SK-N-MC (cell line): ENCODE data around the gene WDR11.

Experiments used
- EZH2 ChIP-seq: fragments of 200-600 bp; sonication (generic); IDR thresholded peaks from one replicate; pipeline ENCODE4 v1.6.1; 2017; ENCODE audit warnings: antibody characterized with exemption
- FOXP2 ChIP-seq: optimal IDR thresholded peaks from 2 replicates; pipeline ENCODE3; 2011; ENCODE audit warnings: mild to moderate bottlenecking, moderate library complexity; ENCODE audit not compliant: insufficient read depth; ENCODE audit errors: extremely low read length, control extremely low read depth
- POLR2AphosphoS5 ChIP-seq: IDR thresholded peaks from 2 replicates; pipeline ENCODE4 v1.6.1; 2012; ENCODE audit warnings: mild to moderate bottlenecking, low read depth, low read length, borderline replicate concordance

DNA sequence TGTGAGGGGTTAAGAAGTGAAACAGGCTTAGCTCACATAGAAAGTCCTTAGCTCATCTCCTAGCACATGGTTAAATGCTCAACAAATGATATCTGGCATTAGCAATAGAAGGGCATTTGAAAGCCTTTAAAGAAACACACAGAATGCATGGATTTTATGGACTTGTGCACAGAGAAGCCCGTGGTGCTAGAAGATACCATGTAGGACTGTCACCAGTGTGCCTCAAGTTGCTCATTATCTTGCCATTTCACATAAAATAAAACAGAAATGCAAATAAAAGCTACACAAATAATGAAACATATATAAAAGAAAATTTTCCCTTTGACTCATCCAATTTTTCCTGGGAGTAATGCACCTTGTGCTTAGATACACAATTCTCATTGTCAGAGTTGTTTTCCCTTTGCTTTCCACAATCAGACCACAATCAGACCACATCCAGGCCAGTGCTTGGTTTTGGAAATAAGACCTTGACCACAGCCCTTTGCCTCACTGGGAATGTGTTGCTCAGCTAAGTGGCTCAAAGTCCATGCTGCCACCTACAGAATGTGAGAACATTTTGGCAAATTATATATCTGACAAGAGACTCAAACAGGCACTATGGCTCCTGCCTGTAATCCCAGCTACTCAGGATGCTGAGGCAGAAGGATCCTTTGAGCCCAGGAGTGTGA lies 9.5 kb upstream of the WDR11 start:
- TF ChIP-seq EZH2 (no peak), POLR2AphosphoS5 (no peak), FOXP2 (no peak)
